COLO668 (cell line): ENCODE results near the gene CTSC.

ENCODE experiments used
- DNase-seq: peaks from one replicate; lab custom pipeline; 2025; ENCODE audit not compliant: unreplicated experiment; lab: John Stamatoyannopoulos, UW

CTSC gene

GRCh38 chr11:88320149-88320559, 17.4 kb downstream of the CTSC start:
- no peak for DNase-seq

GRCh38 chr11:88318017-88318416, 19.5 kb downstream of the CTSC start:
- no peak for DNase-seq

GRCh38 chr11:88317536-88317935, 20.0 kb downstream of the CTSC start:
- DNase-seq = no peak

GRCh38 chr11:88315981-88316441, 21.5 kb downstream of the CTSC start:
- no peak for DNase-seq

GRCh38 chr11:88315015-88315414, 22.5 kb downstream of the CTSC start:
- no peak for DNase-seq

GRCh38 chr11:88313441-88313840, 24.1 kb downstream of the CTSC start:
- DNase-seq = no peak

GRCh38 chr11:88312628-88313027, 24.9 kb downstream of the CTSC start:
- no peak for DNase-seq

- DNase-seq = no peak
These were observed 27.3 kb downstream of the CTSC start for GRCh38 chr11:88310246-88310645.

- DNase-seq = no peak
These were observed 29.0 kb downstream of the CTSC start for GRCh38 chr11:88308576-88308975.

- no peak for DNase-seq
These were observed 29.6 kb downstream of the CTSC start for GRCh38 chr11:88307749-88308425.

- DNase-seq = no peak
These were observed 30.8 kb downstream of the CTSC start for GRCh38 chr11:88306785-88307184.

- no peak for DNase-seq
These were observed 32.1 kb downstream of the CTSC start for GRCh38 chr11:88305430-88305829.

GRCh38 chr11:88304352-88304751, 33.2 kb downstream of the CTSC start:
- no peak for DNase-seq

- no peak for DNase-seq
These were observed 34.5 kb downstream of the CTSC start for GRCh38 chr11:88303037-88303436.

- no peak for DNase-seq
These were observed 35.9 kb downstream of the CTSC start for GRCh38 chr11:88301488-88302140.

GRCh38 chr11:88300888-88301487, 36.5 kb downstream of the CTSC start:
- no peak for DNase-seq

GRCh38 chr11:88297863-88298262, 39.7 kb downstream of the CTSC start:
- no peak for DNase-seq

GRCh38 chr11:88297421-88297820, 40.1 kb downstream of the CTSC start:
- no peak for DNase-seq

- no peak for DNase-seq
These were observed 42.5 kb downstream of the CTSC start for GRCh38 chr11:88295028-88295427.

- DNase-seq = no peak
These were observed 43.6 kb downstream of the CTSC start for GRCh38 chr11:88293931-88294330.

GRCh38 chr11:88292171-88292843, 45.2 kb downstream of the CTSC start:
- DNase-seq = no peak

- no peak for DNase-seq
These were observed 49.0 kb downstream of the CTSC start for GRCh38 chr11:88288560-88288959.
